ENCODE measurements around the gene CENPP.

Gene CENPP

GRCh38 chr9:92513349-92513748 lies 187.6 kb downstream of the CENPP start:
- DNase-seq = no peak

DNA sequence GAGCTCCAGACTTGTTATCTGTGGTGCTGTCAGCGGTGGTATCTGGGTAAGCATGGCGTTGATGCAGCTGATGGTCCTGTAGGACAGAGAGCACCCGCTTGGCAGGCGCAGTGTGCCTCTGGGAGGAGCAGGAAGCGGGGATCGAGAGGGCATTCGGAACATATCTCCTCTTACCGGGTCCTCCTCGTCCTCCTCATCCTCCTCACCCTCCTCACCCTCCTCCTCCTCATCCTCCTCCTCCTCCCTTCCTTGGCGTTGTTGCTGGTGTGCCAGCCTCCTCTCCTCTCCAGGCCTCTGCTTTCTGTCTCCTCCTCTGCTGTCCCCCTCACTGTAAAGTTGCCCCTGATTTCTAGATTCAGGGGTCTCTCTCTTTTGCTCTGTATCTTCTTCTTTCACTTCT lies 188.9 kb downstream of the CENPP start:
- no peak for DNase-seq

DNA sequence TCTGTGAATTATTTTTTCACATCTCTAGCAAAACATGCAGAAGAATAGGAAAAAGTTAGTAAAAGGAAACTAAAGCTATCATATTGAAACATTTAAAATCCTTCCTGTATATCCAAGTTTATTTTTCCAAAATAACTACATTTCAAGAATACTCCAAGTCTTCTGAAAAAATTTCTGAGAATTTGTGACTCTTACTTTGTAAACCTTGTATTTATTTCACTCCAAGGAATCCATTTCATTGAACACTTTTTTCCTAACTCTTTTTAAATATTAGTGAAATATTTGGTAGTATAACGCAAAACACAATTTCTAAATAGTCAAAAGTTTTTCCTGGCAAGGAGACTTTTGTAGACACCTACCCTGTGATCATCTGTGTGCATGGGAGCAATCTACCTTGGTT lies 190.8 kb downstream of the CENPP start:
- no peak for DNase-seq

- no peak for DNase-seq
Observed at GRCh38 chr9:92517046-92517445, 191.3 kb downstream of the CENPP start.

- no peak for DNase-seq
Observed at GRCh38 chr9:92518199-92518598, 192.4 kb downstream of the CENPP start.

DNA sequence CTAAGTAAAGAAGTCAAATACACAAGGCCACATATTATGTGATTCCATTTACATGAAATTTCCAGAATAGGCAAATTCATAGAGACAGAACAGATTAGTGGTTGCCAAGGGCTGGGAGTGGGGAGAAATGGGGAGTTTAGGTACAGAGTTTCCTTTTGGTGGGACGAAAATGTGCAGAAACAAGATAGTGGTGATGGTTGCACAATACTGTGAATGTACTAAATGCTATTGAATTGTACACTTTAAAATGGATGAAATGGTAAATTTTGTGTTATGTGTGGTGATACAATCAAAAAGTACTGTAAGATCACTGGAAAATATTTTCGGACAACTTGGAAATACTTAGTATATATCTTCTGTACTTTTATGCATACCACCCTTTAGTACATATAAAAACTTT lies 195.1 kb downstream of the CENPP start:
- no peak for DNase-seq

DNA sequence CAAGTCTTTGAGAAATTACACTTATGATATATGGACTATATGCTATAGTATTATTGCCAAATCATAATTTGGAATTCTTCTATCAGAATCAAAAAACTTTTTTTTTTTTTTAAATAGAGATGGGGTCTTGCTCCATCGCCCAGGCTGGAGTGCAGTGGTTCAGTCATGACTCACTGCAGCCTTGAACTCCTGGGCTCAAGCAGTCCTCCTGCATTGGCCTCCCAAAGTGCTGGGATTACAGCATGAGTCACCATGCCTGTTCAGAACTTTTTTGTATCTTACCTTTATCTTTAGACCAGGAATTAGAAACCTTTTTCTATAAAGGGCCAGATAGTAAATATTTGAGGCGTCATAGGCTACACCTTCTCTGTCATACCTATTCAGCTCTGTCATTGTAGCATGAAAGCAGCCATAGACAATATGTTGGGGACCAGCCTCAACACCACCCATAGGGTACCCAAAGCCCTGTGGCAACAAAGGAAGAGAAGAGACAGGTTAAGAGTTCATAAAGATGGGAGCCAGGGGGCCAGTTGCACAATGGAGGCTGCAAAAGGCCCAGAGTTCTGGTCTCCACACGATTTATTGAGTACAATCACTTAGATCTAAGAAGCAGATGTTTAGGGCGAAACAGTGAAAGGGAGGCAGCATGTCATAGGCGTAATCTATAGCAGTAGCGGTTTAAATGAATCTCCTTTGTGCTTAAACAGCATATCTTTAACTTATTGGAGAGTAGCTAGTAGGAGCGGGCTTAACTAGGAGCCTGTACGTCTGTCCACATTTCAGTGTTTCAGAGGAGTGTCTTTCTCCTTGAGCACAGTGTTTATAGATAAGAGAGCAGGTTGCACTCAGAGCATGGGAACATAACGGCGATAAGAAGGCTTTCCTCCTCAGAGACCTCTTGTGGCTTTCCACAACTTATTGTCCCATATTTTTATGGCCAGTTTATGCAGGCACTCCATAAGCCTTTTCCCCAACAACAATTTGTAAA lies 197.5 kb downstream of the CENPP start:
- DNase-seq = no peak

DNA sequence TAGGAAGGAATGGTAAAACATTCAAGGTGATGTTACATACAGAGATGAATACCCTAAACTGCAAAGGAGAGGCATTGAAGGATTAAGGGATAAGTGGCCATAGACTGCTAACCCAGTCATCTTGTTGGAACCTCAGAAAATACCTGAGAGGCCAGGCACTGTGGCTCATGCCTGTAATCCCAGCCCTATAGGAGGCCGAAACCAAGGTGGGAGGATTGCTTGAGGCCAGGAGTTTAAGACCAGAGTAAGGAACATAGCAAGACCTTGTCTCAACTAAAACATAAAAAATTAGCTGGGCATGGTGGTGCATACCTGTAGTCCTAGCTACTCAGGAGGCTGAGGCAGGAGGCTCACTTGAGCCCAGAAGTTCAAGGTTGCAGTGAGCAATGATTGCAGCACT lies 199.1 kb downstream of the CENPP start:
- no peak for DNase-seq

DNA sequence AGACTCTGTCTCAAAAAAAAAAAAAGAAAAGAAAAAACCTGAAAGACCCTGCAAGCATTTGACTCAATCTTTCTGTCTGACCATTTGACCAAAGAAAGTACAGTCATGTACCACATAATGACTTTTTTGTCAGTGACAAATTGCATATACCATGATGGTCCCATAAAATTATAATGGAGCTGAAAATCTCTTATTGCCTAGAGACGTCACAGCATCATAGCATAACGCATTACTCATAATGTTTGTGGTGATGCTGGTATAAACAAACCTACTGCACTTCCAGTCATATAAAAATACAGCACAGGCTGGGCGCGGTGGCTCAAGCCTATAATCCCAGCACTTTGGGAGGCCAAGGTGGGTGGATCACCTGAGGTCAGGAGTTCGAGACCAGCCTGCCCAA lies 199.6 kb downstream of the CENPP start:
- no peak for DNase-seq

DNA sequence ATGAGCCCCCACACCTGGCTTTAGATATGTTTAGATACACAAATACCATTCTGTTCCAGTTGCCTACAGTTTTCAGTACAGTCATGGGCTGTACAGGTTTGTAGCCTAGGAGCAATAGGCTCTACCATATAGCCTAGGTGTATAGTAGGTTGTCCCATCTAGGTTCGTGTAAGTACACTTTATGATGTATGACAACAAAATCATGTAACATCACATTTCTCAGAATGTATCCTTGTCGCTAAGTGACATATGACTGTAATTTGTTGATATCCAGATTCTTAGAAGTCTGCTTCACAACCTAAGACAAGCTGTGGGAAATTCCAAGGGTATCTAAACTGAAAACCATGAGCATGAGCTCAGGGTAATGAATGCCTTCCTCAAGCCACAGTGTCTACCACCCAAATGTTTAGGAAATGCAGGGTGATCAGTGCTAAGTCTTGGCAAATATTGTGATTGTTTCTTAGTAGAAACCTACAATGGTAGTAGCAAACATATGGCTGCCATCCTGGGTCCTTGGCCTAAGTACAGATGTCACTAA lies 201.6 kb downstream of the CENPP start:
- no peak for DNase-seq

GRCh38 chr9:92527832-92528521 lies 202.2 kb downstream of the CENPP start:
- no peak for DNase-seq

DNA sequence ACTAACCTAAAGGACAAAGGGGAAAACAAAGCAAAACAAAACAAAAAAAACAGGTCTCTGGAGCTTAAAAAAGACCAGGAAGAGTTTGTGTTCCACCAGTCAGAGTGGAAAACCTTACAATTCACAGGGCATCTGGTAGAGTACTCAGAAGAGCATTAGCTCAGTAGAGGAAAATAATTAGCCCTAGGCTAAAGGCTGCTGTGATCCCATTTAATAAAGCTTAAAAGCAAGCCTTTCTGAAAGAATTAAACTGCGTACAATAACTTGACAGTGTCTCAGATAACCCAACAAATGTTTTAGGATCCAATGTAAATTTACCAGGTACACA lies 202.7 kb downstream of the CENPP start:
- no peak for DNase-seq

DNA sequence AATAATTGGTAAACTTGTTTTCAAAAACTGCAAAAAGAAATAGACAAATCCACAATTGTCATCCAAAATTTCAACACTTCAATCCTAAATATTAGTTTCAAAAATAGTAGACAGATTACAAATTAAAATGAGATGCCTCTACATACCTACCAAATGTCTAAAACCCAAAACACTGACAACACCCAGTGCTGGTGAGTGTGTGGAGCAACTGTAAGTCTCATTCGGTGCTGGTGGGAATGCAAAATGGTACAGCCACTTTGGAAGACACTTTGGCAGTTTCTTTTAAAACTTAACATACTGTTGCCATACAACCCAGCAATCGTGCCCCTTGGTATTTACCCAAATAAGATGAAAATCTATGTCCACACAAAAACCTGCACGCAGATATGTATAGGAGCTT lies 203.4 kb downstream of the CENPP start:
- DNase-seq = no peak

- no peak for DNase-seq
Observed at GRCh38 chr9:92530893-92531292, 205.1 kb downstream of the CENPP start.

DNA sequence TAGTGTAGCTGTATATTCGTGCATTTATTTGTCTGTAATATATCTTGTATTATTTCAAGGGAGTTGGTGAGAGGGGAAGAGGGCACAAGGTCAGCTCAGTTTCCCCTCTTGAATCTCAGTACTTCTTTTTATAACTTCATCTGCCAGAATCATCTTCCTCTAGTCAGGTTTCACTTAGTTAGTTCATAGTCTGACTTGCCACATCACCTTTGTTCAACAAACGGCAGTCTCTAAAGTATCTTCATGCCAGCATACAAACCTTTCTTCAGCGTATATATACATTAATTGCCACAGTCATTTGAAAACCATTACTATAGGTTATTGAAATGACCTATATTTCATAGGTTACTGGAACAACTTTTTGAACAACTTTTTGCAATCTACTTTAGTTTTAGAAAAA lies 208.5 kb downstream of the CENPP start:
- no peak for DNase-seq

- DNase-seq = no peak
Observed at GRCh38 chr9:92534674-92535073, 208.9 kb downstream of the CENPP start.

DNA sequence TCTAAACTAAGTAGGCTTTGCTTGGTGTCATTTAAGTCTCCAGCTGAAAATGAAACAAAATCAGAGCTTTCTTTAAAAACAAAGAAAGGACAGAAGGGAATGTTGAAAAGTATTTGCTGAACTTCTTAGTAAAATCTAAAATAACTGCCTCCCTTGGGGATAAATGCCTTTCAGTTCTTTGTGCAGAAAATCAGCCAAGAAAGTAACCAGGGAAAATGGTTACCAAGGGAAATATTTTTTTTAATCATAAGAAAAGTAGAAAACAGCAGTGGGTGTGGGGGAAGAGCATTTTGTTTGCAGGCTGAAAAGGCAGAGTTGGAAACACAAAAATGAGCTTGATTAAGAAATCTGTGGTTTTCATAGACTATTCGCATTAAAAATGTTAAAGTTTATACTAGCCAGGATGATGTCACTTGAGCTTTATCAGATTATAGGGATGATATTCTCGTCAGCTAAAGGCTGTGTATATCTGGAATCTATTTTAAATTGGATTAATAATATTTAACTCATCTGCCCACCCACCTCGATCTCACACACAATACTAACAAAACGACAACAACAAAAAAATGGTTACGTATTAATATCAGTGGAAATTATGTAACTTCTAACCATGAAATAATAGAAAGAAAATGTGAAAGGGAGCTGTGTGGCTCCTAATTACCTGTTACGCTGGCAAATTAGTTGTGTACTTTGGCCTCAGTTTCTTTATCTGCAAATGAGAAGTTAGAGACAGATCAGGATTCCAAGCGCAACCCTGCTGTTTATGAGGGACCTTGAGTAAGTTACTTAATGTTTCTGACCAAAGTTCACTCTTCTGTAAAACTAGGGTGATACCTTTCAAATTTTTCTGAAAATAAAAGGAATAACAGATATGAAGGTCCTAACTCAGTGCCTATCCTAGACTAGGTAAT lies 210.4 kb downstream of the CENPP start, which contains the start of gene ECM2:
Gene ECM2, minus strand, starts transcription at position 51 of the 911 bp plus-strand sequence. CDS start 13,124 bp downstream, outside the sequence.
- no peak for DNase-seq

- DNase-seq = no peak
Observed at GRCh38 chr9:92538541-92538940, 212.8 kb downstream of the CENPP start.

DNA sequence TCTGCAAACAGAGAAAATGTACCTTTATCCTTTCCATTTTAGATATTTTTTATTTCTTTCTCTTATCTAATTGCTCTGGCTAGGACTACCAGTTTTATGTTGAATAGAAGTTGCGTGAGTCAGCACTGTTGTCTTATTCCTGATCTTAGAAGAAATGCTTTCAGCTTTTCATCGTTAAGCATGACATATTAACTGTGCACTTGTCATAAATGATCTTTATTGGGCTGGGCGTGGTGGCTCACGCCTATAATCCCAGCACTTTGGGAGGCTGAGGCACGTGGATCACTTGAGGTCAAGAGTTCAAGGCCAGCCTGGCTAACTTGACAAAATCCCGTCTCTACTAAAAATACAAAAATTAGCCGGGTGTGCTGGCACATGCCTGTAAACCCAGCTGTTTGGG lies 218.2 kb downstream of the CENPP start:
- DNase-seq = no peak

GRCh38 chr9:92545002-92545510 lies 219.3 kb downstream of the CENPP start:
- no peak for DNase-seq

DNA sequence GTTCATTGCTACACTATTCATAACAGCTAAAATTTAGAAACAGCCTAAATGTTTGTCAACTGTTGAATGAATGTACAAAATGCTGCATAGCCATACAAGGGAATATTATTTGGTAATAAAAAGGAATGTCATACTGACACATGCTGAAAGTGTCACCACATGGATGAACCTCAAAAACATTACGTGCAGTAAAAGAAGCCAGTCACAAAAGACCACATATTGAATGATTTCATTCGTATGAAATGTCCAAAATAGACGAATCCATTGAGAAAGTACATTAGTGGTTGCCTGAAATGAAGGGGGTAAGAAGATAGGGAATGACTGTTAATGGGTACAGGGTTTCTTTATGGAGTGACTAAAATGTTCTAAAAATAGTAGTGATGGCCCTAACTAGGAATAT lies 221.6 kb downstream of the CENPP start:
- DNase-seq = no peak

GRCh38 chr9:92550765-92551164 lies 225.0 kb downstream of the CENPP start:
- no peak for DNase-seq

Data from activated CD4-positive, alpha-beta T cell treated with anti-CD3 and anti-CD28 coated beads for 4 hours (primary cell).